Left cardiac atrium (tissue), 4 donors: Measurements from ENCODE around the gene RPL11. TPM values are rescaled to one million over a fixed set of nuclear protein-coding genes. Genes with fewer than 3 reads are reported as not detected.
"Not testable (repeated sequence)": the region's sequence is repeated elsewhere in the genome, so short reads cannot be mapped to it uniquely, and the experiment has no call there.

Experiments
- ATAC-seq, 2 donors: fragments of 200-7000 bp; cut with Tn5 transposase; one replicate each; pipeline ENCODE4 v1.9.1; 2020; ENCODE audit warnings: mild to moderate bottlenecking in 2 of 2, moderate library complexity in 2 of 2
- DNase-seq: peaks from one replicate; pipeline ENCODE4 v3.0.0-alpha.2; 2020
- intact Hi-C, 2 donors: fragments of 100-400 bp; cut with DNase I; formaldehyde crosslinking; loops; one replicate each; pipeline versions ENCODE4 v1.14.1 to v1.15.1; 2022 to 2023
- total RNA-seq, 2 donors: library from RNA; stranded (reverse); fragmentation: NEBNext Ultra II Directional; extraction: Animal tissue kit (Norgen Biotek cat#: 25700); gene quantifications; one replicate each; pipeline ENCODE4 v1.2.1, GENCODE V29; 2021
- donor health status: DM: no; HTN: yes; CAD: no.
- donor health status: DM: no; HTN: yes; CAD: no; lungs with severe emphysema.
- donor health status: DM: yes; HTN: yes; CAD: no.
- donor health status: Dilated cardiomyopathy.

Gene RPL11
- total RNA-seq, 2 donors from 2014 or later: 639 to 683 TPM

- intact Hi-C loops: no loop called here
- ATAC-seq (peak in 1 of 2 donors; percentile 73), DNase-seq (no peak)
Measured at GRCh38 chr1:23719162-23719820, 27.7 kb downstream of the RPL11 start.

GRCh38 chr1:23720256-23720995, 28.8 kb downstream of the RPL11 start:
- intact Hi-C loops: no loop called here
- ATAC-seq (no peak), DNase-seq (no peak)

- ATAC-seq (no peak), DNase-seq (no peak)
- intact Hi-C loops: no loop called here
Measured at GRCh38 chr1:23722652-23723051, 31.0 kb downstream of the RPL11 start.

- intact Hi-C loops: no loop called here
- DNase-seq (no peak), ATAC-seq (no peak)
Measured at GRCh38 chr1:23726686-23727085, 35.1 kb downstream of the RPL11 start.

GRCh38 chr1:23727362-23727811, 35.8 kb downstream of the RPL11 start:
- intact Hi-C loops: no loop called here
- ATAC-seq (peak; percentile 96 to 98), DNase-seq (peak; percentile 78)

- ATAC-seq (no peak), DNase-seq (no peak)
- intact Hi-C loops: no loop called here
Measured at GRCh38 chr1:23732363-23733224, 41.0 kb downstream of the RPL11 start.

- intact Hi-C loops, ATAC-seq, DNase-seq: not testable (repeated sequence)
Measured at GRCh38 chr1:23733281-23733680, 41.7 kb downstream of the RPL11 start.

- intact Hi-C loops: no loop called here
- no peak for DNase-seq
- no peak for ATAC-seq
Measured at GRCh38 chr1:23736437-23737134, 45.0 kb downstream of the RPL11 start.

- no peak for ATAC-seq
- intact Hi-C loops: loop anchor here in 1 of 2 donors (5.0 kb wide), 1 partner anchor 44 kb away; no protein-coding TSS in a partner anchor
- DNase-seq: no peak
Measured at GRCh38 chr1:23741609-23742008, 50.0 kb downstream of the RPL11 start.

- no peak for DNase-seq
- ATAC-seq: peak in 1 of 2 donors; percentile 27
- intact Hi-C loops: loop anchor here in 1 of 2 donors (5.0 kb wide), 1 partner anchor 45 kb away; no protein-coding TSS in a partner anchor
Measured at GRCh38 chr1:23742670-23743286, 51.2 kb downstream of the RPL11 start.

- DNase-seq: peak; percentile 81
- intact Hi-C loops: loop anchor here in 1 of 2 donors (5.0 kb wide), 1 partner anchor 46 kb away; no protein-coding TSS in a partner anchor
- peak; percentile 97 for ATAC-seq
Measured at GRCh38 chr1:23743287-23744152, 51.9 kb downstream of the RPL11 start, which contains the start of gene ELOA. Gene ELOA (plus strand): TSS chr1:23743471. CDS start chr1:23743504, 33 bp downstream.

- no peak for DNase-seq
- ATAC-seq: no peak
- intact Hi-C loops: no loop called here
Measured at GRCh38 chr1:23745515-23745914, 53.9 kb downstream of the RPL11 start.

Other genes starting within 250 kb of the RPL11 start
- gene ASAP3, start 207.6 kb upstream of the RPL11 start, total RNA-seq: 10 to 100 TPM; 36.4 to 39.9 TPM
- gene E2F2, start 160.6 kb upstream of the RPL11 start, total RNA-seq: 1 to 10 TPM in 1 of 2 donors, under 1 TPM in 1; 0.18 to 1.3 TPM
- gene ID3, start 132.3 kb upstream of the RPL11 start, total RNA-seq: 100 to 1,000 TPM; 119 to 172 TPM
- 10 to 100 TPM; 30.0 to 30.2 TPM for gene ELOA, start 51.7 kb downstream of the RPL11 start, total RNA-seq
- 10 to 100 TPM; 34.9 to 39.6 TPM for gene PITHD1, start 86.6 kb downstream of the RPL11 start, total RNA-seq
- gene LYPLA2, start 99.3 kb downstream of the RPL11 start, total RNA-seq: 10 to 100 TPM; 32.3 to 36.4 TPM
- 10 to 100 TPM in 1 of 2 donors, 1 to 10 TPM in 1; 9.7 to 16.0 TPM for gene GALE, start 108.9 kb downstream of the RPL11 start, total RNA-seq
- gene HMGCL, start 133.6 kb downstream of the RPL11 start, total RNA-seq: 10 to 100 TPM; 23.1 to 23.4 TPM
- 10 to 100 TPM; 17.0 to 19.9 TPM for gene FUCA1, start 176.5 kb downstream of the RPL11 start, total RNA-seq
- gene CNR2, start 221.6 kb downstream of the RPL11 start, total RNA-seq: not detected